ENCODE measurements around the gene GRM2. TPM values are rescaled to one million over a fixed set of nuclear protein-coding genes. Genes with fewer than 3 reads are reported as not detected.

Gene GRM2
- total RNA-seq, 1 experiment from 2014 or later: 0.13 TPM

DNA sequence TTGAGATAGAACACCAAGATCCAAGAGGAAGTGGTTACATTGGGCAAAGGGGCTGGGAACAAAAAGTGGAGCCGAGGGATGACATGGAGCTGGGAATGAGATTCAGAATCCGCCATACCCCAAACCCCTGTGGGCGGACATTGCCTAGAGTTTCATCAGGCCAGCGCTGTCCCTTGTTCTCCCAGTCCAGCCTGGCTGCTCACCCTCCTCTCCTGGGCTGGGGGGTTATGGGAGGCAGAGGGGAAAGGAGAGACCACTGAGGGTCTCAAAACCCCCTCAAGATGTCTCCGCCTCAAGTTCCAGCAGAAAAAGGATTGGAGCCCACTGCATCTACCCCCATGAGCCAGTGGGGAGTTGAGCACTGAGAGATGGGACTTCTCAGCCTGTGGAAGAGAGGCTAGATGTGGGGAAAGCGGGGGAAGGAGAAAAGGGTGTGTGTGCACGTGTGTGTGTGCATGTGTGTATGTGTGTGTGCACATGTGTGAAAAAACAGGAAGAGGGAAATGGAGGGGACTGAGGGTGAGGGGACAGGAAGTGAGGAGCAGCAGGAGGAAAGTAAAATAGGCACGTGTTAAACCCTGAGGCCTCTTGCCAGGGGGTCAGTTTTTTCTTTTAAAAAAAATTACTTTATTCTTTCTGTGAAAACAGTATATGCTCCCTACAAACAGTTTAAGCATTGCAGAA, 14.3 kb downstream of the GRM2 start:
- no peaks in the 10 kb centered on the region for H3K9me2 ChIP-seq (ENCODE audit: insufficient read depth)
- no peaks in the 10 kb centered on the region for H3K79me2 ChIP-seq (ENCODE audit: low read depth)
- no peaks in the 10 kb centered on the region for H3K36me3 ChIP-seq (ENCODE audit: low read depth)
- no TSS peak for BruUV-seq (replicated peaks)
- ChIA-PET POLR2A (ENCODE audit: unreplicated experiment) (no interaction called here), CTCF (interaction anchor here (0.5 kb wide), 1 partner anchor 971 kb away, joined by 3 read pairs; no protein-coding TSS in a partner anchor)
- no peaks in the 10 kb centered on the region for H3K9me3 ChIP-seq (ENCODE audit: insufficient read depth, low read depth)
- intact Hi-C loops (cut with micrococcal nuclease; ENCODE audit: unreplicated experiment): no loop called here
- TF ChIP-seq EZH2 (IDR thresholded peaks at IDR 0.05; ENCODE audit: low read depth): no peak
- TF ChIP-seq, protein P1, sequence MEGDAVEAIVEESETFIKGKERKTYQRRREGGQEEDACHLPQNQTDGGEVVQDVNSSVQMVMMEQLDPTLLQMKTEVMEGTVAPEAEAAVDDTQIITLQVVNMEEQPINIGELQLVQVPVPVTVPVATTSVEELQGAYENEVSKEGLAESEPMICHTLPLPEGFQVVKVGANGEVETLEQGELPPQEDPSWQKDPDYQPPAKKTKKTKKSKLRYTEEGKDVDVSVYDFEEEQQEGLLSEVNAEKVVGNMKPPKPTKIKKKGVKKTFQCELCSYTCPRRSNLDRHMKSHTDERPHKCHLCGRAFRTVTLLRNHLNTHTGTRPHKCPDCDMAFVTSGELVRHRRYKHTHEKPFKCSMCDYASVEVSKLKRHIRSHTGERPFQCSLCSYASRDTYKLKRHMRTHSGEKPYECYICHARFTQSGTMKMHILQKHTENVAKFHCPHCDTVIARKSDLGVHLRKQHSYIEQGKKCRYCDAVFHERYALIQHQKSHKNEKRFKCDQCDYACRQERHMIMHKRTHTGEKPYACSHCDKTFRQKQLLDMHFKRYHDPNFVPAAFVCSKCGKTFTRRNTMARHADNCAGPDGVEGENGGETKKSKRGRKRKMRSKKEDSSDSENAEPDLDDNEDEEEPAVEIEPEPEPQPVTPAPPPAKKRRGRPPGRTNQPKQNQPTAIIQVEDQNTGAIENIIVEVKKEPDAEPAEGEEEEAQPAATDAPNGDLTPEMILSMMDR (conservative IDR thresholded peaks at IDR 0.05): no peak
- no peak overlapping the region for H3K4me3 ChIP-seq
- H3K4me2 ChIP-seq: no peak overlapping the region
- H3K4me1 ChIP-seq (replicated peaks; ENCODE audit: insufficient read depth): no peaks in the 10 kb centered on the region
- no peaks in the 10 kb centered on the region for H3F3A ChIP-seq (ENCODE audit: insufficient read depth, low read depth)
- no peak for DNase-seq
- H4K20me1 ChIP-seq (ENCODE audit: insufficient read depth): no peaks in the 10 kb centered on the region
- H3K27me3 ChIP-seq (ENCODE audit: insufficient read depth, low read depth): no peaks in the 10 kb centered on the region
- H3K27ac ChIP-seq: no peak overlapping the region
- H2AFZ ChIP-seq: no peak overlapping the region

DNA sequence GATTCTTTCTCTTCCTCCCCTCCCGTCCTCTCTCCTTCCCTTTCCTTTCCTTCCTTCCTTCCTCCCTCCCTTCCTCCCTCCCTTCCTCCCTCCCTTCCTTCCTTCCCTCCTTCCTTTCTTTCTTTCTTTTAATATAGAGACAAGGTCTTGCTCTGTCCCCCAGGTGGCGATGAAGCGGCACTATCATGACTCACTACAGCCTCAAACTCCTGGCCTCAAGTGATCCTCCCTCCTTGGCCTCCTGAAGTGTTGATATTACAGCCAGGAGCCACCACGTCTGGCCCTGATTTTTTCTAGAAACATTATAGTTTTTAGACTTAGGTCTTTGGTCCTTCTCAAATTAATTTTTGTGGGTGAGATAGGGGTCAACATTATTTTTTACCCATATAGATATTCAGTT, 15.5 kb downstream of the GRM2 start:
- Histone ChIP-seq H4K20me1 (ENCODE audit: insufficient read depth) (no peaks in the 10 kb centered on the region), H3K9me3 (ENCODE audit: insufficient read depth, low read depth) (no peaks in the 10 kb centered on the region), H3K4me1 (replicated peaks; ENCODE audit: insufficient read depth) (no peaks in the 10 kb centered on the region), H3K27me3 (ENCODE audit: insufficient read depth, low read depth) (no peaks in the 10 kb centered on the region), H3K27ac (no peak overlapping the region), H3K36me3 (ENCODE audit: low read depth) (no peaks in the 10 kb centered on the region), H3K79me2 (ENCODE audit: low read depth) (no peaks in the 10 kb centered on the region), H3K4me3 (no peak overlapping the region), H2AFZ (no peak overlapping the region), H3K9me2 (ENCODE audit: insufficient read depth) (no peaks in the 10 kb centered on the region), H3F3A (ENCODE audit: insufficient read depth, low read depth) (no peaks in the 10 kb centered on the region), H3K4me2 (no peak overlapping the region)
- POLR2A ChIA-PET (ENCODE audit: unreplicated experiment): no interaction called here
- CTCF ChIA-PET: interaction anchor here (0.7 kb wide), 1 partner anchor 12 kb away, joined by 4 read pairs; no protein-coding TSS in a partner anchor
- BruUV-seq (replicated peaks): no TSS peak
- no peak for DNase-seq
- intact Hi-C loops (cut with micrococcal nuclease; ENCODE audit: unreplicated experiment): no loop called here
- TF ChIP-seq, protein P1 (conservative IDR thresholded peaks at IDR 0.05): 0 out of 2 replicates have a peak, but pooled peaks have one; percentile 14
- no peak for TF ChIP-seq EZH2 (IDR thresholded peaks at IDR 0.05; ENCODE audit: low read depth)

DNA sequence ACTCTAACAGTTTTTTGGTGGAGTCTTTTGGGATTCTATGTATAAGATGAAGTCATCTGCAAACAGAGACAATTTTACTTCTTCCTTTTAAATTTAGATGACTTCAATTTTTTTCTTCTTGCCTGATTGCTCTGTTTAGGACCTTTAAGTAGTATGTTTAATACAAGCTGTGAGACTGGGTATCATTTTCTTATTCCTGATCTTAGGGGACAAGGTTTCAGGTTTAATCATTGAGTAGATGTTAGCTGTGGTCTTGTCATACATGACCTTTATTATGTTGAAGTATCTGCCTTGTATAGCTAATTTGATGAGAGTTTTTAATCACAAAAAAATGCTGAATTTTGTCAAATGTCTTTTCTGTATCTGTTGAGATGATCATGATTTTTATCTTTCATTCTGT, 20.6 kb downstream of the GRM2 start:
- no peaks in the 10 kb centered on the region for H3K36me3 ChIP-seq (ENCODE audit: low read depth)
- no peaks in the 10 kb centered on the region for H3K9me3 ChIP-seq (ENCODE audit: insufficient read depth, low read depth)
- H3K27ac ChIP-seq: no peak overlapping the region
- BruUV-seq (replicated peaks): no TSS peak
- H3K4me3 ChIP-seq: no peak overlapping the region
- H3F3A ChIP-seq (ENCODE audit: insufficient read depth, low read depth): no peaks in the 10 kb centered on the region
- no peak for TF ChIP-seq EZH2 (IDR thresholded peaks at IDR 0.05; ENCODE audit: low read depth)
- TF ChIP-seq, protein P1 (conservative IDR thresholded peaks at IDR 0.05): no peak
- H3K9me2 ChIP-seq (ENCODE audit: insufficient read depth): no peaks in the 10 kb centered on the region
- CTCF ChIA-PET: no interaction called here
- DNase-seq: no peak
- no peaks in the 10 kb centered on the region for H3K27me3 ChIP-seq (ENCODE audit: insufficient read depth, low read depth)
- no peaks in the 10 kb centered on the region for H4K20me1 ChIP-seq (ENCODE audit: insufficient read depth)
- no peak overlapping the region for H3K4me2 ChIP-seq
- no peaks in the 10 kb centered on the region for H3K4me1 ChIP-seq (replicated peaks; ENCODE audit: insufficient read depth)
- H2AFZ ChIP-seq: no peak overlapping the region
- no peaks in the 10 kb centered on the region for H3K79me2 ChIP-seq (ENCODE audit: low read depth)
- intact Hi-C loops (cut with micrococcal nuclease; ENCODE audit: unreplicated experiment): no loop called here
- POLR2A ChIA-PET (ENCODE audit: unreplicated experiment): no interaction called here

Measured in PC-9 (cell line).